Measurements from ENCODE around the gene GALNT9. TPM values are rescaled to one million over a fixed set of nuclear protein-coding genes. Genes with fewer than 3 reads are reported as not detected.

The GALNT9 gene
- total RNA-seq, 1 donor from 2014 or later, result not detected

GRCh38 chr12:132157733-132158409 lies 171.5 kb downstream of the GALNT9 start:
- Mint-ChIP-seq H3K9me3 (no peaks in the 10 kb centered on the region), H3K4me1 (no peaks in the 10 kb centered on the region), H3K27ac (no peak overlapping the region), H3K36me3 (no peaks in the 10 kb centered on the region), H3K27me3 (ENCODE audit: insufficient read depth, low read depth) (peaks cover 2% of the 10 kb centered on the region), H3K4me3 (no peak overlapping the region)
- Histone ChIP-seq H3K9me3 (ENCODE audit: low read depth) (no peaks in the 10 kb centered on the region), H3K4me3 (no peak overlapping the region), H3K79me2 (ENCODE audit: low read depth) (no peaks in the 10 kb centered on the region), H3K27ac (no peak overlapping the region), H3K27me3 (peaks cover 13% of the 10 kb centered on the region), H3K9ac (no peak overlapping the region), H4K20me1 (ENCODE audit: low read depth) (peaks cover 9% of the 10 kb centered on the region), H3K4me1 (no peaks in the 10 kb centered on the region), H2AFZ (replicated peaks) (no peak overlapping the region), H3F3A (ENCODE audit: low read depth) (peaks cover 30% of the 10 kb centered on the region), H3K36me3 (no peaks in the 10 kb centered on the region), H3K4me2 (no peak overlapping the region)
- no peak for TF ChIP-seq EZH2 (IDR thresholded peaks at IDR 0.05)
- no peak for TF ChIP-seq CTCF (IDR thresholded peaks at IDR 0.05)
- no peak for TF ChIP-seq EZH2phosphoT487 (IDR thresholded peaks at IDR 0.05)
- no peak for DNase-seq (ENCODE audit: low spot score)

- H3K36me3 ChIP-seq, result no peaks in the 10 kb centered on the region
- TF ChIP-seq EZH2 (IDR thresholded peaks at IDR 0.05) (no peak), CTCF (IDR thresholded peaks at IDR 0.05) (no peak), EZH2phosphoT487 (IDR thresholded peaks at IDR 0.05) (no peak)
Observed at GRCh38 chr12:132156573-132157325, 172.6 kb downstream of the GALNT9 start.

GRCh38 chr12:132155771-132156572 lies 173.4 kb downstream of the GALNT9 start:
- no peaks in the 10 kb centered on the region for H3K9me3 ChIP-seq (ENCODE audit: low read depth)
- H3K4me3 ChIP-seq, result no peak overlapping the region
- no peak for DNase-seq (ENCODE audit: low spot score)
- H4K20me1 ChIP-seq (ENCODE audit: low read depth), result peaks cover 9% of the 10 kb centered on the region
- no peak overlapping the region for H3K27ac Mint-ChIP-seq
- no peaks in the 10 kb centered on the region for H3K36me3 Mint-ChIP-seq
- H3K27me3 Mint-ChIP-seq (ENCODE audit: insufficient read depth, low read depth), result peaks cover 2% of the 10 kb centered on the region
- no peaks in the 10 kb centered on the region for H3K9me3 Mint-ChIP-seq
- TF ChIP-seq EZH2 (IDR thresholded peaks at IDR 0.05), result no peak
- TF ChIP-seq EZH2phosphoT487 (IDR thresholded peaks at IDR 0.05), result no peak
- TF ChIP-seq CTCF (IDR thresholded peaks at IDR 0.05), result no peak
- no peak overlapping the region for H2AFZ ChIP-seq (replicated peaks)
- no peaks in the 10 kb centered on the region for H3K36me3 ChIP-seq
- no peaks in the 10 kb centered on the region for H3K27me3 ChIP-seq
- H3K4me1 Mint-ChIP-seq, result no peaks in the 10 kb centered on the region
- no peak overlapping the region for H3K4me3 Mint-ChIP-seq
- H3K4me2 ChIP-seq, result no peak overlapping the region
- no peaks in the 10 kb centered on the region for H3K4me1 ChIP-seq
- H3K9ac ChIP-seq, result no peak overlapping the region
- no peak overlapping the region for H3K27ac ChIP-seq
- H3K79me2 ChIP-seq (ENCODE audit: low read depth), result no peaks in the 10 kb centered on the region
- peaks cover 30% of the 10 kb centered on the region for H3F3A ChIP-seq (ENCODE audit: low read depth)

More at GRCh38 chr12:132156573-132157325, 172.6 kb downstream of the GALNT9 start:
- Mint-ChIP-seq H3K9me3 (no peaks in the 10 kb centered on the region), H3K27me3 (ENCODE audit: insufficient read depth, low read depth) (peaks cover 2% of the 10 kb centered on the region), H3K36me3 (no peaks in the 10 kb centered on the region), H3K4me3 (no peak overlapping the region), H3K4me1 (no peaks in the 10 kb centered on the region), H3K27ac (no peak overlapping the region)
- no peak overlapping the region for H3K9ac ChIP-seq
- H3K9me3 ChIP-seq (ENCODE audit: low read depth), result no peaks in the 10 kb centered on the region
- H3K79me2 ChIP-seq (ENCODE audit: low read depth), result no peaks in the 10 kb centered on the region
- no peaks in the 10 kb centered on the region for H3K4me1 ChIP-seq
- H3F3A ChIP-seq (ENCODE audit: low read depth), result peaks cover 30% of the 10 kb centered on the region
- peaks cover 9% of the 10 kb centered on the region for H4K20me1 ChIP-seq (ENCODE audit: low read depth)
- no peak overlapping the region for H3K4me3 ChIP-seq
- DNase-seq (ENCODE audit: low spot score), result no peak
- no peak overlapping the region for H3K4me2 ChIP-seq
- H3K27ac ChIP-seq, result no peak overlapping the region
- peaks cover 2% of the 10 kb centered on the region for H3K27me3 ChIP-seq
- no peak overlapping the region for H2AFZ ChIP-seq (replicated peaks)
